ENCODE results near the gene REEP6.

DNA sequence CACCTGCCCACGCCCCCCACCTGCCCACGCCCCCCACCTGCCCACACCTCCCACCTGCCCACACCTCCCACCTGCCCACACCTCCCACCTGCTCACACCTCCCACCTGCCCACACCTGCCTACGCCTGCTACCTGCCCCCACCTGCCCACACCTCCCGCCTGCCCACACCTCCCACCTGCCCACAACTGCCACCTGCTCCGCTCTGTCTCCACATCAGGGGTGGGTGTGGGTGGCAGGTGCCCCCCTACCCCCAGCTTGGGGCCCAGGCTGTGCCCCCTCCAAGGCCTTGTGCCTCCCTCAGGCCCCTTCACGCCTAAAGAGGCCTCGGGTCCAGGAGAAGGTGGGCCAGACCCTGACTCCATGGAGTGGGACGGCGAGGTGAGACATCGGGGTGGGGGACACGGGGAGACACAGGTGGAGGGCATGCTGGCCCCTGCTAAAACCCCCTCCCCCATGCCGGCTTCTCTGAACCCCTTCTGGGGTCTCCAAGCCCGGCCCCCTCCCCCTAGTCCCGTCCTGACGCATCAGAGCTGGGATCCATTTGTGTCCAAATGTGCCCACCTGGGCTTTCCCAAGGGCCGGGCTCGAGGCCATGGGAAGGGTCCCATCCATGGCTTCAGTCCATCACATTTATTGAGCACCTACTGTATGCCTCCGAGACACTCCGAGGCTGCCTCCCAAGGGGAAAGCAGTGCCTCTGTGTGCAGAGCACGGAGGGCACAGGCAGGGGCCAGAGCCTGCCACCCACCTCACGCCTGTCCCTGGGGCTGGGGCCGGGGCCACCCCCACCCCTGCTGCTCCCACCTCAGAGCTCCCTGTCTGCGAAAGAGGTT lies 37.8 kb downstream of the REEP6 start:
- TF ChIP-seq, protein P1, sequence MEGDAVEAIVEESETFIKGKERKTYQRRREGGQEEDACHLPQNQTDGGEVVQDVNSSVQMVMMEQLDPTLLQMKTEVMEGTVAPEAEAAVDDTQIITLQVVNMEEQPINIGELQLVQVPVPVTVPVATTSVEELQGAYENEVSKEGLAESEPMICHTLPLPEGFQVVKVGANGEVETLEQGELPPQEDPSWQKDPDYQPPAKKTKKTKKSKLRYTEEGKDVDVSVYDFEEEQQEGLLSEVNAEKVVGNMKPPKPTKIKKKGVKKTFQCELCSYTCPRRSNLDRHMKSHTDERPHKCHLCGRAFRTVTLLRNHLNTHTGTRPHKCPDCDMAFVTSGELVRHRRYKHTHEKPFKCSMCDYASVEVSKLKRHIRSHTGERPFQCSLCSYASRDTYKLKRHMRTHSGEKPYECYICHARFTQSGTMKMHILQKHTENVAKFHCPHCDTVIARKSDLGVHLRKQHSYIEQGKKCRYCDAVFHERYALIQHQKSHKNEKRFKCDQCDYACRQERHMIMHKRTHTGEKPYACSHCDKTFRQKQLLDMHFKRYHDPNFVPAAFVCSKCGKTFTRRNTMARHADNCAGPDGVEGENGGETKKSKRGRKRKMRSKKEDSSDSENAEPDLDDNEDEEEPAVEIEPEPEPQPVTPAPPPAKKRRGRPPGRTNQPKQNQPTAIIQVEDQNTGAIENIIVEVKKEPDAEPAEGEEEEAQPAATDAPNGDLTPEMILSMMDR (IDR thresholded peaks at IDR 0.05): no peak
- no peak for TF ChIP-seq EZH2phosphoT487 (IDR thresholded peaks at IDR 0.05)
